AG04449 (cell line): ENCODE measurements around the gene ARL8A.

Source experiments
- CTCF ChIA-PET: fragments of 350-600 bp; formaldehyde crosslinking; extraction: SDS; loops from one replicate; lab custom pipeline; 2021; ENCODE audit warnings: antibody characterized with exemption; lab: Yijun Ruan, JAX
- POLR2A ChIA-PET: fragments of 400-600, 350-600 bp; formaldehyde crosslinking; extraction: SDS; loops from one replicate; lab custom pipeline; 2020; ENCODE audit warnings: antibody characterized with exemption, inconsistent platforms; lab: Yijun Ruan, JAX
- DNase-seq: peaks from one replicate; pipeline ENCODE4 v3.0.0-alpha.2; 2010; ENCODE audit warnings: low read depth, low spot score
- H3K4me3 ChIP-seq: 2 replicates; pipeline ENCODE4 v1.5.1; 2011; ENCODE audit warnings: low read depth, mild to moderate bottlenecking, control low read depth, low read length
- TF ChIP-seq, protein P1 (sequence below): IDR thresholded peaks from one replicate; pipeline ENCODE4 v1.5.1; 2011; ENCODE audit warnings: mild to moderate bottlenecking, moderate library complexity, low read length, control low read depth, inconsistent platforms; ENCODE audit not compliant: insufficient read depth; ENCODE audit errors: missing control alignments

Gene ARL8A

DNA sequence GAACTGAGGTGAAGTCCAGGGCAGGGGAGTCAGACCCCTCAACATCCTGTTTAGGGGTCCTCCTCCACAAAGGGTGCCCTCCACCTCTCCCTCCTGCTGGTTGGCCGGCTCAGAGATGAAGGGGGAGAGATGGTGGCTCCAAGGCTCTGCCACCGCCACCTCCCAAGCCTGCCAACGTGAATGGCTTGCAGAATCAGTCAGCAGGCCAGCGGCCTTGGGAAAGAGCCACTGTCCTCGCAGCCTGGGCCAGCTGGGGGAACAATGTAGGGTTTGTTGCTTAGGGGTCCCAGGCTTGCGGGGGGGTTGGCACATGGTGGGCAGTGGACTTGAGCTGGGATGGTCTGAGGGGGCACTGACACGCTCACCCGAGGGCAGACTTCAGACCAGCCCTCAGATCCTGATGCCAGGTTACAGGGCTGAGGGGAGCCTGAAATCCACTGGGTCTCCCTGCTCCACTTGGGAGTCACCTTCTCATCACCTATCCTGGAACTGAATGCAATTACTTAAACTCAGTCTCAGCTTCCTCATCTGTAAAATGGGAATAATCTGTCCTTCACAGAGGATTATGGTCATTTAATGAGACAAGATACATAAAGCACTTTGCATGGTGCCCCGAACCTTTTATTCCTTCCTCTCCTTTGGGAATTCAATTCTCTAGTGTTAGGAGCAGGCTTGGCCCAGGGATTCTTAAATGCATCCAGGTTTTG lies 13.6 kb downstream of the ARL8A start:
- H3K4me3 ChIP-seq: no peak overlapping the region
- DNase-seq: no peak
- TF ChIP-seq, protein P1, sequence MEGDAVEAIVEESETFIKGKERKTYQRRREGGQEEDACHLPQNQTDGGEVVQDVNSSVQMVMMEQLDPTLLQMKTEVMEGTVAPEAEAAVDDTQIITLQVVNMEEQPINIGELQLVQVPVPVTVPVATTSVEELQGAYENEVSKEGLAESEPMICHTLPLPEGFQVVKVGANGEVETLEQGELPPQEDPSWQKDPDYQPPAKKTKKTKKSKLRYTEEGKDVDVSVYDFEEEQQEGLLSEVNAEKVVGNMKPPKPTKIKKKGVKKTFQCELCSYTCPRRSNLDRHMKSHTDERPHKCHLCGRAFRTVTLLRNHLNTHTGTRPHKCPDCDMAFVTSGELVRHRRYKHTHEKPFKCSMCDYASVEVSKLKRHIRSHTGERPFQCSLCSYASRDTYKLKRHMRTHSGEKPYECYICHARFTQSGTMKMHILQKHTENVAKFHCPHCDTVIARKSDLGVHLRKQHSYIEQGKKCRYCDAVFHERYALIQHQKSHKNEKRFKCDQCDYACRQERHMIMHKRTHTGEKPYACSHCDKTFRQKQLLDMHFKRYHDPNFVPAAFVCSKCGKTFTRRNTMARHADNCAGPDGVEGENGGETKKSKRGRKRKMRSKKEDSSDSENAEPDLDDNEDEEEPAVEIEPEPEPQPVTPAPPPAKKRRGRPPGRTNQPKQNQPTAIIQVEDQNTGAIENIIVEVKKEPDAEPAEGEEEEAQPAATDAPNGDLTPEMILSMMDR: no peak
- ChIA-PET CTCF (interaction anchor here (1.0 to 9.9 kb wide), 5 partner anchors 9 to 131 kb away, joined by 3 to 179 read pairs (median 113); partner anchors contain the start of genes ELF3 and GPR37L1), POLR2A (no interaction called here)

DNA sequence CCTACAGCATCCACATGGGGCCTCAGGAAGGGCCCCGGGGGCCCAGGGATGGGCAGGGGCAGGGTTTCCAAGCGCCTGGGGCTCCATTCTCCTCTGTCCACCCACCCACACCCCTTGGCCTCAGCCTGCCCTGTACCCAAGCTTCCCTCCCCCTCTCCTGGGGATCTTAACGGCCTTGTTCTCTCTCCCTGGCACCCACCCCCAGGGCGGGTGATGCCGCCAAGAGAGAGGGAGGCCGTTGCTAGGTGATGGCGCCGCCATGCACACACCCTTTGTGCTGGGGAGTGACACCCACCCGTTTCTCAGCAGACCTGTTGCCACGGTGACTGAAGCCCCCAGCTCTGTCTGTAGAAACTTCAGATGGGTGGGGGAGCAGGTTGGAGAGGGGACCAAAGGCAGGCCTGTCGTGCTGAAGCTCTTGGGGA lies 14.2 kb downstream of the ARL8A start:
- no peak for DNase-seq
- ChIA-PET CTCF (interaction anchor here (1.0 to 9.9 kb wide), 4 partner anchors 8 to 130 kb away, joined by 3 to 179 read pairs (median 131); partner anchors contain the start of genes ELF3 and GPR37L1), POLR2A (no interaction called here)
- H3K4me3 ChIP-seq: no peak overlapping the region
- TF ChIP-seq, protein P1: no peak

DNA sequence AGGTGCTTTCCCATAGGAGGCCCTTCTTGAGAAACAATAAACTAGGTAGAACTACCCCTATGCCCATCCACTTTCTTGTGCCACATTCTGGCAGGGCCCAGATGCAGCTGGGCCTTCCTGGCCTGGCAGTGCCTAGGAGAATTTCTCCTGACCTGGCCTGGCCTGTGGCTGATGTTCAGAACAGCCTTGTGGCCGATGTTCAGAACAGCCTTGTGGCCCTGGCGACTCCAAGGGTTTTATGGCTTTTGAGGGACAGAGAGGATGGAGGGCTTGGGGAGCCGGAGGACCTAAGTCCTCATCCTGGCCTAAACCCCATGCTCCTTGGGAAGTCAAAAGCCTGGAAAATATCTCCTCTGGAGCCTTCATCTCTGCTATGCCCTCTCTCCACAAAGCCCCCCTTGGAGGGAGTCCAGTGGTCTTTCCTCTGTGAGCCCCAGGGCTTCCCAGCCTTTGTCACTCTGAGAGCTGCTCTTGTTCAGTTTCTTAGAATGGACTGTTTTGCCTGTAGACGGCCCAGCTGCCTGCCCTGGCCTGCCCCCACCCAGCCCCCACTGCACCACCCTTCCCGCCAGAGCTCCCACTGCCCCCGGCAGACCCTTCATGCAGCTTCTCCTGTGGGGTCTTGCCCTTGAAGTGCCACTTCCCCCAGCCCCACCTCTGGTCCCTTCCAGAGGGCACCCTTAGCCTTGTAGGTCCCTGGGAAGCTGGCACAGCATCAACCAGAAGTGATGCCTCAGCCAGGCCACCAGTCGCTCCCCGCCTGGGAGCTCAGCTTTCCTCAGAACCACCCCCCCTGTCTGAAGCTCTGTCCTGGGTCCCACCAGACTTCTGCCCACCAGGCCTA lies 14.9 kb downstream of the ARL8A start:
- POLR2A ChIA-PET: interaction anchor here (0.6 kb wide), 1 partner anchor 244 kb away, joined by 3 read pairs; no protein-coding TSS in a partner anchor
- H3K4me3 ChIP-seq: no peak overlapping the region
- TF ChIP-seq, protein P1: no peak
- CTCF ChIA-PET: interaction anchor here (1.0 to 9.9 kb wide), 4 partner anchors 8 to 130 kb away, joined by 3 to 179 read pairs (median 131); partner anchors contain the start of genes ELF3 and GPR37L1
- DNase-seq: no peak

DNA sequence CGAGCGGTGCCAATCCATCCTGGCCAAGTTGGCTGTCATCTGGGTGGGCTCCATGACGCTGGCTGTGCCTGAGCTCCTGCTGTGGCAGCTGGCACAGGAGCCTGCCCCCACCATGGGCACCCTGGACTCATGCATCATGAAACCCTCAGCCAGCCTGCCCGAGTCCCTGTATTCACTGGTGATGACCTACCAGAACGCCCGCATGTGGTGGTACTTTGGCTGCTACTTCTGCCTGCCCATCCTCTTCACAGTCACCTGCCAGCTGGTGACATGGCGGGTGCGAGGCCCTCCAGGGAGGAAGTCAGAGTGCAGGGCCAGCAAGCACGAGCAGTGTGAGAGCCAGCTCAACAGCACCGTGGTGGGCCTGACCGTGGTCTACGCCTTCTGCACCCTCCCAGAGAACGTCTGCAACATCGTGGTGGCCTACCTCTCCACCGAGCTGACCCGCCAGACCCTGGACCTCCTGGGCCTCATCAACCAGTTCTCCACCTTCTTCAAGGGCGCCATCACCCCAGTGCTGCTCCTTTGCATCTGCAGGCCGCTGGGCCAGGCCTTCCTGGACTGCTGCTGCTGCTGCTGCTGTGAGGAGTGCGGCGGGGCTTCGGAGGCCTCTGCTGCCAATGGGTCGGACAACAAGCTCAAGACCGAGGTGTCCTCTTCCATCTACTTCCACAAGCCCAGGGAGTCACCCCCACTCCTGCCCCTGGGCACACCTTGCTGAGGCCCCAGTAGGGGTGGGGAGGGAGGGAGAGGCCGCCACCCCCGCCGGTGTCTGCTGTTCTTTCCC lies 16.5 kb downstream of the ARL8A start:
- ChIA-PET CTCF (interaction anchor here (1.8 kb wide), 1 partner anchor 9 kb away, joined by 7 read pairs; no protein-coding TSS in a partner anchor), POLR2A (interaction anchor here (0.7 kb wide), 1 partner anchor 210 kb away, joined by 3 read pairs; no protein-coding TSS in a partner anchor)
- TF ChIP-seq, protein P1: no peak
- H3K4me3 ChIP-seq: no peak overlapping the region
- DNase-seq: no peak

DNA sequence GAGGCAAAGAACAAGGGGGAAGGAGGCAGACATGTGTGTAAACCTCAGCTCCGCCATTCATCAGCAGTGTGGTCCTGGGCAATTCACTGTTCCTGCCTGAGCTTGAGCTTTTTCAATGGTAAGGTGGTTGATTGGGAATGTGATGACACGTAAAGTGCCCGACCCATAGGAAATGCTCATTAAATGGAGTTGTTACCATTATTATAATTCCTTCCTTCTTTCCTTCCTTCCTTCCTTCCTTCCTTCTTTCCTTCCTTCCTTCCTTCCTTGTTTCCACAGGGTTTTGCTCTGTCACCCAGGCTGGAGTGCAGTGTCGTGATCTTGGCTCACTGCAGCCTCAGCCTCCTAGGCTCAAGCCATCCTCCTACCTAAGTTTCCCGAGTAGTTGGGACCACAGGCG lies 17.5 kb downstream of the ARL8A start:
- TF ChIP-seq, protein P1: no peak

More for the DNA sequence above, 17.5 kb downstream of the ARL8A start:
- no peak for DNase-seq
- ChIA-PET POLR2A (interaction anchor here (0.7 kb wide), 1 partner anchor 211 kb away, joined by 3 read pairs; no protein-coding TSS in a partner anchor), CTCF (interaction anchor here (1.5 to 17.7 kb wide), 4 partner anchors 7 to 120 kb away, joined by 3 to 956 read pairs (median 78); partner anchors contain the start of gene ELF3)
- H3K4me3 ChIP-seq: no peak overlapping the region
